Posterior vena cava (tissue), 2 donors: ENCODE measurements around the gene ZNF652. TPM values are rescaled to one million over a fixed set of nuclear protein-coding genes. Genes with fewer than 3 reads are reported as not detected.

ENCODE experiments used
- DNase-seq: peaks from one replicate; pipeline ENCODE4 v3.0.0-alpha.2; 2020; ENCODE audit warnings: low spot score
- intact Hi-C, 2 donors: fragments of 100-400 bp; cut with DNase I; formaldehyde crosslinking; loops; one replicate each; pipeline versions ENCODE4 v1.14.1 to v1.14.2; 2022 to 2023
- microRNA-seq, 2 donors: library from miRNA; unstranded; fragments of <30 nt; microRNA quantifications; one replicate each; pipeline ENCODE4 v1.2.0, GENCODE V29; 2020 to 2021; ENCODE audit warnings: borderline microRNAs expressed in 2 of 2
- total RNA-seq, 2 donors: library from RNA; stranded (reverse); fragmentation: NEBNext Ultra II Directional; extraction: Animal tissue kit (Norgen Biotek cat#: 25700); gene quantifications; one replicate each; pipeline ENCODE4 v1.2.1, GENCODE V29; 2021
- donor health status: DM: yes; HTN: yes; CAD: no.
- donor health status: DM: yes; HTN: yes; CAD: no.

The ZNF652 gene
- total RNA-seq, 2 donors from 2014 or later: 39.0 to 40.9 TPM

- intact Hi-C loops: no loop called here
- DNase-seq: no peak
Observed at GRCh38 chr17:49252148-49252695, 109.8 kb downstream of the ZNF652 start.

- intact Hi-C loops: no loop called here
- no peak for DNase-seq
Observed at GRCh38 chr17:49249890-49250522, 112.0 kb downstream of the ZNF652 start.

DNA sequence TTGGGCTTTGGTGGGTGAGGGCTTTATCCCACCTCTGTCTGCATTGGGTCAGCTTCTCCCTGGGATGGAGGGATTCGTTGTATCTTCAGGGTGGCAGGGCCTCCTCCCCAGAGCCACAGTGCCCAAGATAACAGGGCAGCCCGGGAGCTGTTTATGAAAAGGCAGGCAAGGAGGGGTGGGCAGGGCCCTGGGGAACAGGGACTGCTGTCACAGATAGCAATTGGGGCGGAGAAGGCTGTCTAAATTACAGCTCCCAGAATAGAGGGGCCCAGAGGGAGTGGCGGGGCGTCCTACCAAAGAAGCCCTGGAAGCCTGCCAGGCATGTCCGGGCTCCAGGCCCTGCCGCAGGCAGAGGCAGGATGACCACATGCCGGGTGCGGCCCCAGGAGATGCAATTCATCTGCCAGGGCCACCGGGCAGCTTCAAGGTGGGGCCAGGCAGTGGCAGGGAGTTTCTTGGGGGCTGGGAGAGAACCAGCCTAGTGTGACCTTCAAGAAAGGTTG is 112.7 kb downstream of the ZNF652 start:
- intact Hi-C loops: no loop called here

DNA sequence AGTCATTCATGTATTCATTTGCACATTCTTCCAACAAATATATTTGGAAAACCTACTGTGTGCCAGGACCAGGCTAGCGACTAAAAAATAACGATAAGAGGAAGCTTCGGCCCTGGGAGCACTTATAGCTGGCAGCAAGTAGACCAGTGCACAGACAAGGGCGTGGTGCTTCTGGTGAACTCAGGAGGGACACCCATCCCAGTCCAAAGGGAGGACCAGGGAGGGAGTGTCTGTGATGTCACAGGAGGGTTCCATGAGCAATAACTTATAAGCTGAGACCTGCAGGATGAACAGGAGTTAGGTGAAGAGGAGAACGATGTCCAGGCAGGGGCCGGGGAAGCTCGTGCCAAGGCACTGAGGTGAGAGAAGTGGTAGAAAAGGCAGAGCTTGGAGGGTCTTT is 114.1 kb downstream of the ZNF652 start:
- DNase-seq: no peak

More for the DNA sequence above, 112.7 kb downstream of the ZNF652 start:
- DNase-seq: peak; percentile 81

DNA sequence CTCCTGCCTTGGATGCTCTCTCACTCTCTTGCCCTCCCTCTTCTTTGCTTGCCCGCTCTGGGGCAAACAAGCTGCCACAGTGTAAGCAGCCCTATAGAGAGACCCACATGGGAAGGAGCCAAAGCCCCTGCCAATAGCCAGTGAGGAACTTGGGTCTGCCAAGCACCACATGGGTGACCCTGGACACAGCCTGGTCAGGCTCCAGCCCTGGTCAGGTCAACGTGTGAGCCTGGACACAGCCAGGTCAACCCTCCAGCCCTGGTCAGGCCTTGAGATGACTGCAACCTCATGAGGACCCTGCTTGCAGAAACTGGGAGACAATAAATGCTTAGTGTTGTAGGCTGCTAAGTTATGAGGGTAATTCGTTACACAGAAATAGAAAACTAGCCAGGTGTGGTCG is 117.2 kb downstream of the ZNF652 start:
- intact Hi-C loops: no loop called here
- no peak for DNase-seq

More for the DNA sequence above, 114.1 kb downstream of the ZNF652 start:
- intact Hi-C loops: no loop called here

Small RNA genes lying within 50 kb of the gene (microRNA-seq; reads per million reads assigned to microRNA genes)
- 0 reads per million in 2 donors for gene MIR6129

Other genes with a start within 250 kb of the ZNF652 start
- under 1 TPM; 0.05 to 0.10 TPM for gene B4GALNT2, start 229.5 kb downstream of the ZNF652 start, total RNA-seq
- 1 to 10 TPM; 2.1 to 2.3 TPM for gene GNGT2, start 151.7 kb downstream of the ZNF652 start, total RNA-seq
- gene ABI3, start 151.5 kb downstream of the ZNF652 start, total RNA-seq: 10 to 100 TPM; 10.6 TPM
- gene PHOSPHO1, start 131.5 kb downstream of the ZNF652 start, total RNA-seq: 1 to 10 TPM in 1 of 2 donors, under 1 TPM in 1; 0.62 to 2.6 TPM
- gene PHB1, start 52.6 kb upstream of the ZNF652 start, total RNA-seq: 100 to 1,000 TPM; 102 to 111 TPM
- 10 to 100 TPM; 35.7 to 69.9 TPM for gene NGFR, start 133.0 kb upstream of the ZNF652 start, total RNA-seq
- gene NXPH3, start 213.6 kb upstream of the ZNF652 start, total RNA-seq: 10 to 100 TPM; 34.8 to 57.1 TPM